Measurements from ENCODE around the gene FOLR1.
A peak's percentile ranks its signal among the peaks of the same experiment; 100 is the strongest.

FOLR1 gene

DNA sequence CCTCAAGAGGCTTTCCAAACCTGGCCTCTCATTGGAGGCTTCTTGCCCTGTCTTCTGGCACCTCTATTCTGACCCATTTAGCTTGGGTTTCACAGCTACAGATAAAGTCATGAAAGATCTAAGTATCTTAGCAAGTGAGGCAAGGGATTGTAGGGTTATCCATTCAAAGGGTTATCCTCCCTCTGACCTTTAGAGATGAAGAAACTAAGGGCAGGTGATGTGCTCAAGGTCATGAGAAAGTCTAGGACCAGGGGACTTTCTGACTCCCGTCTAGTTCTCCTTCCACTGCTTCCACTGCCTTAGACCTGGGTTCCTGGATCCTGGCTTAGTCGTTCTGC is 44.8 kb downstream of the FOLR1 start:
- DNase-seq = no peak

DNA sequence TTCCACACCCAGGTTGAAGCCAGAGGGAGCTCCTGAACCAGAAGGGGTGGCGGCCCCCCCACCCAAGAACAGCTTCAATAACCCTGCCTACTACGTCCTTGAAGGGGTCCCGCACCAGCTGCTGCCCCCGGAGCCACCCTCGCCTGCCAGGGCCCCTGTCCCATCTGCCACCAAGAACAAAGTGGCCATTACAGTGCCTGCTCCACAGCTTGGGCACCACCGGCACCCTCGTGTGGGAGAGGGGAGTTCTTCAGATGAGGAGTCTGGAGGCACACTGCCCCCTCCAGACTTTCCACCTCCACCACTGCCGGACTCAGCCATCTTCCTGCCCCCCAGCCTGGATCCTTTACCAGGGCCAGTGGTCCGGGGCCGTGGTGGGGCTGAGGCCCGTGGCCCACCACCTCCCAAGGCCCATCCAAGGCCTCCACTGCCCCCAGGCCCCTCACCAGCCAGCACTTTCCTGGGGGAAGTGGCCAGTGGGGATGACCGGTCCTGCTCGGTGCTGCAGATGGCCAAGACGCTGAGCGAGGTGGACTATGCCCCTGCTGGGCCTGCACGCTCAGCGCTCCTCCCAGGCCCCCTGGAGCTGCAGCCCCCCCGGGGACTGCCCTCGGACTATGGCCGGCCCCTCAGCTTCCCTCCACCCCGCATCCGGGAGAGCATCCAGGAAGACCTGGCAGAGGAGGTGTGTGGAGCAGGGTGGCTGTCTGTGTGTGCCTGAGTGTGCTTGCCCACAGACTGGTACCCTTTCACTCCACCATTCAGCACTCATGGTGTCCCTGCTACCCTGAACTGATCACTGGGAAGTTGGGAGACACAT is 45.4 kb downstream of the FOLR1 start:
- no peak for DNase-seq

DNA sequence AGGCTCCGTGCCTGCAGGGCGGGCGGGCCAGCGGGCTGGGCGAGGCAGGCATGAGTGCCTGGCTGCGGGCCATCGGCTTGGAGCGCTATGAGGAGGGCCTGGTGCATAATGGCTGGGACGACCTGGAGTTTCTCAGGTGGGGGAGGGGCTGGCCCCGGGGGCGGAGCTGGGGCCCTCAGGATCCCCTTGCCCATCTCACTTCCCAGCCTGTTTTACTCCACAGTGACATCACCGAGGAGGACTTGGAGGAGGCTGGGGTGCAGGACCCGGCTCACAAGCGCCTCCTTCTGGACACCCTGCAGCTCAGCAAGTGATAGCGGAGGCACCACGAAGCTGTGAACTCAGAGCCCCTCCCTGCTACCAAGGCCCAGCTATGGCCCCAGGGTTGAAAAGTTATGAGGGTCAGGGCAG is 46.1 kb downstream of the FOLR1 start:
- DNase-seq = peak in 3 of 5 donors; percentile 29 to 43 (median 35)

DNA sequence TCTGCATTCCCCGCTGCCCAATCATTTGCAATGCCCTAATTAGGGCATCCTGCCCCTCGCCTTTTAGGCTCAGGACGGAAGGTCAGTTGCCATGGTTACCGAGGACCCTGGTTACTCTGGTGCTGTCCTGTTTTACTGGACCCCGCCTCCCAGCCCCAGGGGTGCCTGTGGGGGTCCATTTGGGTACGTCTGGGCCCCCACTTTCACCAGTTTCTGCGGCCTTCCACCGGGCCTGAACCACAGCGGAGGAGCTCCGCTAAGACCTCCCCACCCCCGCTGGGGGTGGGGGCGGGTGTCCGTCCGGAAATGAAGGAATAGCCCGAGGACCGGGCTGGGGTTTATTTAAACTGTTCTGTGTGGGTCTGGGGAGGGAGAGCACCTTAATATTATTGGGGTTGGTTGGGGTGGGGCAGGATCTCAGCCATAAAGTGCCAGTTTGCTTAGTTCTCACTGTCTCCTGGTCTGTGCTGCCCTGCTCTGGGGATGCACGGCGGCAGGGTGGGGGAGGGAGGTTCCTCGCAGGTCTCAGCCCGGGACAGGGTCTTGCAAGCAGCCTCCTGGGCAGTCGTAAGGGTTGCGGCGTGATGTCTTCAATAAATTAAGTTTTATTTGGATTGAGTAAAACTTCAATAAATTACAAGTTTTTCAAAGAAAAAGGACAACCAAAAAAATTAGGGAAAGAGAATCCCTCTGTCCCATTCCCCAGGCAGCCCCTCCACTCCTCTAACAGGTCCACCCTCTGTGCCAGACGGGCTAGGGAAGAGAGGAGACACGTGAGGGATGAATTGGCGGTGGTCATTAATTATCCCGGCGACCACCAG is 46.8 kb downstream of the FOLR1 start:
- no peak for DNase-seq

DNA sequence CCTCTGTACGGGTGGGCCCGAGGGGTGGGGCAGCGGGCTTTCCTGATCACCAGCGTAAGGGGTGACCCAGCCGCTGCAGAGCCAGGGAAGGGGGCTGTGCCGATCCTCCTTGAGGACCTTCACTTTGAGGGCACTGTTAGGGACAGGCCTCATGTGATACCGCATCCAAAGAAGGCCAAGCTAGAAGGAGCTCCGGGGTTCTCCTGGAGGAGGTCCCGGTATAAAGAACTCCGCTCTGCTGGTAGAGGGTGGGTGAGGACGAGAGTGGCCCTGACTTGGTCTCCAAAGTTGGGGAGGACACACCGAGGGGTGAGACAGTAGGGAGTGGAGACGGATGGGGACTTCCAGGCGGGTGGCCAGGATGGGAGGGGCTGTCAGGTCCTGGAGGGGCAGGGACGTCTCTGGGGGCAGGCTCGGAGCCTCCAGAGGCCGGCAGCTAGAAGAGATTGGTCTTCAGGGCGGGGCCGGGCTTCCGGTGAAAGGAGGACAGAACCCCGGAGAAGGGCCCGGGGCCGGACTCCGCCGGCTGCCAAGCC is 47.4 kb downstream of the FOLR1 start:
- DNase-seq = no peak

DNA sequence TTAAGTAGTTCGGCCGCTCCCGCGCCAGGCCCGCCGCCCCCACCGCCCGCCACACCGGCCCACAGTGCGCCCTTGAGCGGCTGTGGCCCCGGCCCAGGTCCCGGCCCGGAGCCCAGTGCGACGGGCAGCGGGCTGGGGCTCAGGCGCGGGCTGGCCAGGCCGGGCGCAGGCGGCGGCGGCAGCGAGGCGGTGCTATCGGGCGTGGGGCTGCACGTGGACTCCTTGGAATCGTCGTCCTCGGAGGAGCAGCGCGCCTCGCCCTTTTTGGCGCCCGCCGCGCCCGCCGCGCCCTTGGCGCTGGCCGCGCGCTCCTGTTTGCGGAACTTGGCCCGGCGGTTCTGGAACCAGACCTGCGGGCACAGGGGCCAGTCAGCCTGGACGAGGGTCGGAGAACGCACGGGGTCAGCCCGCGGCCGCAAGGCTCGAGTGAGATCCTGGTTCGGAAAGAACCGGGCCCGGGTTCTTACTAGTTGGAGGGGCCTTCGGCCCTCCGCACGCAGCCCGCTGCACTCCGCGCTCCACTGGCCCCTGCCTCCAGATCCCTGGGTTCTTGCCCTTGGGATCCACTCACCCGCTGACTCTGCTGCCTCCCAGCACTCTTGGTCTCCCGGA is 48.0 kb downstream of the FOLR1 start:
- no peak for DNase-seq

DNA sequence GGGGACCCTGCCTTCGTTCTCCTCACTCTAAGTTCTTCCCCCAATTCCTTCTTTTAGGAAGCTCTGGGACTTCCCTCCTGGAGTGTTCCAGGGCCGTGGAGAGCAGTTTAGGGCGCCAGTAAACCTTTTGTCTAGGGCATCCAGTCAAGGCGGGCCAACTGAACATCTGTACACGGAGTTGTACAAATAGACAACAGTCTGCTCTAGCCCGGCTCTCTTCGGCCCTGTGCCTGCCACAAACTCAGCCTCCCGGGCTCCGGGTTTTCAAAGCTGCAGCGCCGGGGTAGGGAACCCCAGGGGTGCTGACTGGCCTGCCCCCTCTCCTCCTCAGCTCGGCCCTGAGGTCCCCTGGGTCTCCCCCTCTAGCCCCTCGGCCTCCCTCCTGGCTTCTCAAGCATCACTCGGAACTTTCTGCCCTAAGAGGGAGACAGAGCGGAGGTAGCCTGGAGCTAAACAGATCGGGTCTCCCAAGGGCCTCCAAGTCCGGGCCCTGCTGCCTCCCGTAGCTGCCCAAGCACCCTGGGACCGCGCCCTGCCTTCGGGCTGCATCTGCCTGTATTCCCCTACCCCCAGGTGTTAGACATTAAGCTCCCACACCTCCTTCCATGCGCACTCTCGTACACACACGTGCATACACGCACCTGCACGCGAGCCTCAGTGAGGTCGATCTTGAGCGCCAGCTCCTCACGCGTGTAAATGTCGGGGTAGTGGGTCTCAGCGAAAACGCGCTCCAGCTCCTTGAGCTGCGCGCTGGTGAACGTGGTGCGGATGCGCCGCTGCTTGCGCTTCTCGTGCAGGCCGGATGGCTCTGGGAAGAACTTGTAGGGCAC is 48.7 kb downstream of the FOLR1 start:
- no peak for DNase-seq

DNA sequence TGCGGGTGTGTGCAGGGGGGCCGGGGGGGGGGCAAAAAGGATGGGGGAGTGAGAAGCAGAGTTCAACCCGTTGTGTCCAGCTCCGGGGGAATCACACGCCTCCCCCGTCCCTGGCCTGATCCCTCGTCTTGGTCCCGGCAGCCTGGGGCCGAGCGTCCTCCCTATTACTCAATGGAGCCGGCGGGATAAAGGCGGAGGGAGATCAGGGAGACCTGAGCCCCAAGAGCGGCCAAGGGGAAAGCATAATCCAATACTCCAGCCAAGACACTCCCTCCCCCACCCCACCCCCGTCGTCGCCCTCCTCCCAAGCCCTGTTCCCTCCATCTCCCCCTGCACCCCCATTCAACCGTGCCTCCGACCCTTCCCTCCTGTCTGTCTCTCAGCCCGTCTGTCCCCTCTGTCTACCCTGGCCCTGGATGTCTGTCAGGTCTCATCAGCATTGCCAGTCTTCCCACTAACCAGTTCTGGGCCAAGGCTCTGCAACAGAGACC is 49.4 kb downstream of the FOLR1 start:
- DNase-seq = no peak

DNA sequence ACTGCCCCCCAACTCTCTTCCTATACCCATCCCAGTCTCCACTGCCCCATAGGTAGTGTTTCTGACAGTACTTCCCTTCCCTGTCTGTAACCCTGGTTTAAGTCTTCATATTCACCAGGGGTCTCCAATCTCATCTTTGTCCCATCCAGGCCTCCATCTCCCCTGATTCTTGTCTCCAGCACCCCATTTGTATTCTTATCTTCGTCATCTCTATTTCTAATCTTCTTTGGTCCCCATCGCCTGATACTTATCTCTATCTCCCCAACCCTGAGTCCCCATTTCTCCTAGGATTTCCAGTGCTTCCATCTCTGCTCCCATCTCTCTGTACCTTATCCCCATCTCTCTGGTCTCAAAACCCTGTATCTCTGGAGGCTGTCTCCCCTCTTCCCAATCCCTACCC is 50.2 kb downstream of the FOLR1 start:
- DNase-seq = no peak

DNA sequence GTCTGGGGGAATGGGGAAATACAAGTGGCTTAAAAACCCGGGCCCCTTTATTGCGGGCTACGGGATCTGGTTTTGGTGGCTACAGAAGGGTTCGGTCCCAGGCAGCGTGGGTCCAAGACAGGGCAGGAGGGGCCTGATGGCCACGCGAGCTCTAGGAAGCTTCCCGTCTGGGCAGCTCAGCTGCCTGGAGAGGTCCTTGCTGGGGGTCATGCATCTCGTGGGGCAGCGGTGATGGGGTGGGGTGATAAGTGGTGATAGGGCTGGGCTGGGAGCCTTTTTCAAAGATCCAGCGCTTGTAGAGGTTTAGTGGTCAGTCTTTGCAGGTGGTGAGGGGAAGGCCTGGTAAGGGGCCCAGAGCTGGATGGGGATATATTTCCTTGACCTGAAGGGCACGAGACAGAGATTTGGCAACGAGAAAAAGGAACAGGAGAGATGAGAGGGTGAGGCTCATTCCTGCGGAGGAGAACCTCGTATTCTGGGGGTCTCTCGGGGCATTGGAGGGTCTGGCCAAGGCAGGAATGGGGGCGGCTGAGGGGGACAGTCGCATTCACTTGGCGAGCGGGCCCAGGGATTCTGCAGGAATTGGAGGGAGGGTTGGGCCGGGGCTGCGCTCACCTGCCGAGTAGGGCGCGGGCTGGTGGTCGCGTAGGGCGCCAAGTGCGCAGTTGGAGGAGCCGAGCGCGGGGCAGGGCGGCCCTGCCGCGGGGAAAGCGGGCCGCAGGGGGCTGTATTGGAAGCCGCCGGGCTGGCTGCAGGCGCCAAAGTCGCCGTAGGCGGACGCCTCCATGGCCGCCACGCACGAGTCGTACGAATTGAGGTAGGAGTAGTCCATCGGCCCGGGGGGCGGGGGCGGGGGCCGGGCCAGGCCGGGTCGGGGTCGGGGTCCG is 51.5 kb downstream of the FOLR1 start:
- DNase-seq = no peak

DNA sequence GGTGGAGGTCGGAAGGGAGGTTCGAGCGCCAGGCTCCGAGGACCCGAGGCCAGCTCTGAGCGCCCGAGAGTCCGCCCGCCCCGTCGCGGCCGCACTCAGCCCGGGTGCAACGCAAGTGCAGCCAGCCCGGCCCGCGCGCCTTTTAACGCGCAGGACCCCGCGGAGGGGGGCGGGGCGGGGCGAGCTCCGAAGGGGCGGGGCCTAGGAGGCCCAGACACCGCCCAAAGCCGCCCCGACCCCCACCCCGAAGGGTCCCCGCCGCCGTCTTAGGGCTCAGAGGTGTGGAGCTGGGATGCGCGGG is 52.1 kb downstream of the FOLR1 start, which contains the start of gene PHOX2A:
Gene PHOX2A, minus strand, starts transcription at position 117 of the 301 bp plus-strand sequence. CDS start 172 bp downstream, outside the sequence.
- DNase-seq = no peak

DNA sequence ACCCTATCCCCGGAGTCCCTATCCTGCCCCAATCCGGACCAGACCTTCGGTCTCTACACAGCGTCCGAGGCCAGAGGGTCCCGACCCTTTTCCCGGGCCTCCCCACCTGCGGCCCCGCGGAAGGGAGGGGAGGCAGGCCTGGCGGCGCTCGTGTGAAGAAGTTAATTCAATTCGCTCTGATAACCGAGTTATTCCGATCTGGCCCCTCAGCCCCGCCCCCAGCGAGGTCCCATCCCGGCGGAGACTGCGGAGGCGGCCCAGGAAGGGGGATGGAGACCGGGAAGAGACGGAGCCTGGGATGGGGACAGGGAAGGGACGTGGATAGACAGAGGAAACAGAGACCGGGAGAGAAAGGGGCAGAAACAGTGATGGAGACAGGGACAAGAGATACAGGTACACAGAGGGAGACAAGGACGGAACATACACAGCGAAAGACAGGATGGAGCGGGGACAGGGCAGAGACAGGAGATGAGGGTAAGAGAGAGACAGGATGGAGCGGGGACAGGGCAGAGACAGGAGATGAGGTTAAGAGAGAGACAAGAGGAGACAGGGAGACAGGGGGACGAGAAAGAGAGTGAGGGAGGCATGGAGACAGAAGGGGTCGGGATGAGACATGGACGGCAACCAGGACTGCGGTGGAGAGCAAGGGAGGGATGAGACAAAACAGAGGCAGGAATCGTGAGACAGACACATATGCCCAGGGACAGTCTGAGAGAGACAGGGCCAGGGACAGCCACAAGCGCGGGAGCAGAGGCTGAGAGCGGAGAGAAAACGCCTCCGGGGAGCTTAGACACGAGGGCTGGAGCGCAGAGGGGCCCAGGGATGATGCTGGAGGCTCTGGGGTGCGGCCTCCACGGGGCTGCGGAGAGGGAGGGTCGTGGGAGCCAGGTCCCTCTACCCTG is 52.7 kb downstream of the FOLR1 start:
- DNase-seq = no peak

DNA sequence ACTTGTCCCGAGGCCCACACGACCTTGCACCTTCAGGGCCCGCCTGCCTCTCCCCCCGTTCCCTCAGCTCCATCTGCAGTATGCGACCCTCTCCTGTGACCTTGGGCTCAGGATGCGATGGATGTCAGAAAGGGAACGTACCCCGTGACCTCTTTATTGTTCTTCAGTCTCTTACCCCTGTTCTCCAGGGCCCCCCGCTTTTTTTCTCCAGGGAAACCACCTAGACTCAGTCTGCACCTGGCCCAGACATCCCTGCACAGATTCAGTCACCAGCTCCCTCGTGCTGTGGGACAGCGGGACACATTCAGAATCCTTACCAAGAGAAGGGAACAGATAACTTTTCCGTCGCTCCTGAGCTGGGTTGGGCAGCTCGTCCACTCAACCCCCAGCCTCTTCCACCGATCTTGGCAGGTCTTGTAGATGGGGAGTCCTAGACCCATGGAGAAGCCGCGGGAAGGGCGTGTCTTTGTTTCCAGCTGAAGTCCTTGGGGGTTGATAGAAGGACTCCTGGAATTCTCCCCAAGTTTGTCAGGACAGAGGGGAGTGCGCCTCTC is 53.4 kb downstream of the FOLR1 start:
- DNase-seq = no peak

Measured in T-helper 1 cell (primary cell).